GM18519 (cell line): ENCODE measurements around the gene TMEM61.

Experiments
- ATAC-seq: cut with Tn5 transposase; IDR thresholded peaks from one replicate; pipeline ENCODE4 v1.9.1; 2021; ENCODE audit warnings: mild to moderate bottlenecking, moderate library complexity; ENCODE audit not compliant: unreplicated experiment, low FRiP score

The TMEM61 gene

DNA sequence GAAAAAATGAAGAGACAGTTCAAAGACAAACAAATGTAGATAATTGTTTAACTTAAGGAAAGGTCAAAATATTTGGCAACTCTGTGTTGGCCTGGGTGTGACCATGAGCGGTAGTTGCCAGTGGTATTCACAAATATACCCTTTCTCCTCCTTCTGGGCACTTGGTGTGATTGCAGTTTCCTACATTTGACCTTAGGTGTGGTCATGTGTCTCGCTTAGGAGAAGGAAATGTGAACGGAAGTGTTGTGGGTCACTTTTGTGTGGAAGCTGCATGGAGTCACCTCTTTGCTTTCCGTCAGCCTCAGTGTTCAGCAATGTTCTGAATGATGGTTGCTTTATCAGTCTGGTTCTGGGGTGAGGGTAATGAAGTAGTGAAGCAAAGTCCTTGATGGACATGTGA is 55.5 kb downstream of the TMEM61 start:
- no peak for ATAC-seq

DNA sequence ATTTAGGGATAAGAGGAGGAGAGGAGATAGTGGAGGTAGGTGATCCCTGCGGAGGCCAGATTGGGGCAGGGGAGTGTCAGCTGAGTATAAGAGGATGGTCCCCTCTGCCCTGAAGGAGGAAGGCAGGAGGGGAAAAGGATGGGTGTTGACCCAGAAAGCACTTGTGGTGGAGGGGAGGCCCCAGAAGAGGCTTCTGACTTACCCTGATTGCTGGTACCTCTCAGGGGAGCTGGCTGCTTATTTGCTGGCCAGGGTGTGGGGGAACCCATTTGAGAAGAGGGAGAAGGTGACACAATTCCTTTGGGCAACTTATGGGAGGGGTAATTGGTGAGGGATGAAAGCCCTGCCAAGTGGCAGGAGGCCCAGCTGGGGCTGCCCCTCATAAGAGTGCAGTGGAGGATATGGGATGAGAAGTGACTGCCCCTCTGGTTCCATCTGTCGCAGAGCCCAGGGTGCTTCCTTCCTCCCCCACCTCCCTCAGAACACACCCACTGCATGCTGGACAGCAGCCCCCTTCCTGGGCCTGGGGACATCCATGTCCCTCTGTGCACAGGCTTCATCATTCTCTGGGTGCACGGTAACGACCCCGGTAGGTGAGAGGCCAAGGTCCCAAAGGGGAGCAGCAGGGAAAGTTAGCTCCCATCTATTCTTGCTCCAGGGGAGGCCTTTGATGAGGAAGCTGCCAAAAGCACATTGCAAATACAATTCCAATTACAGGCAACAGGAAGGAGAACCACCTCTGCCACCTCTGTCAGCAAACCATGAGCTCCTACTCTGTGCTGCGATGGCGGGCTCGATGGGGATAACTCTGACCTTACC is 57.5 kb downstream of the TMEM61 start:
- no peak for ATAC-seq

DNA sequence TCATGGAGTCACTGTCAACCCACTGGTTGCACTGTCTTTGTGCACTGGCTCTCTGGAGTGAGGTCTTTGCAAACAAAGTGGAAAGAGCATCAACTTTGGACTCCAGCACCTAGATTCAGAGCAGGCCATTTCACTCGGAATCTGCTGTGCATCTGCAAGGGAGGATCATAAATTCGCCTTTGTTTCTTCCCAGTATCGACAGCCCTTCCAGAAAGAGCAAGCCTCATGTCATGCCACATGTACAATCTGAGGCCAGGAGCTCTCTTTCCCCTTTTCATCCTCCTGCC is 58.1 kb downstream of the TMEM61 start:
- ATAC-seq: no peak

DNA sequence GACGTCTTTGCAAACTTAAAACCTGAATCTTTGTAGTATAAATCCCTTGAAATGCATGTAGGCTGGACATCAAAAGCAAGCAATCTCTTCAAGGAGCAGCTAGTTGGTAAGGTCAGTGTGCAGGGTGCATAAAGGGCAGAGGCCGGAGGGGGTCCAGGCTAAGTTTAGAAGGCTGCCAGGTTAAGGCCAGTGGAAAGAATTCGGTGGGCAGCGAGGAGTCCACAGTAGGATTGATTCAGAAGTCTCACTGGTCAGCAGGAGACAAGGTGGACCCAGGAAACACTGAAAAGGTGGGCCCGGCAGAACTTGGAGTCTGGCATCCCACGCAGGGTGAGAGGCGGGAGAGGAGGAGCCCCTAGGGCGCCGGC is 58.5 kb downstream of the TMEM61 start:
- no peak for ATAC-seq

DNA sequence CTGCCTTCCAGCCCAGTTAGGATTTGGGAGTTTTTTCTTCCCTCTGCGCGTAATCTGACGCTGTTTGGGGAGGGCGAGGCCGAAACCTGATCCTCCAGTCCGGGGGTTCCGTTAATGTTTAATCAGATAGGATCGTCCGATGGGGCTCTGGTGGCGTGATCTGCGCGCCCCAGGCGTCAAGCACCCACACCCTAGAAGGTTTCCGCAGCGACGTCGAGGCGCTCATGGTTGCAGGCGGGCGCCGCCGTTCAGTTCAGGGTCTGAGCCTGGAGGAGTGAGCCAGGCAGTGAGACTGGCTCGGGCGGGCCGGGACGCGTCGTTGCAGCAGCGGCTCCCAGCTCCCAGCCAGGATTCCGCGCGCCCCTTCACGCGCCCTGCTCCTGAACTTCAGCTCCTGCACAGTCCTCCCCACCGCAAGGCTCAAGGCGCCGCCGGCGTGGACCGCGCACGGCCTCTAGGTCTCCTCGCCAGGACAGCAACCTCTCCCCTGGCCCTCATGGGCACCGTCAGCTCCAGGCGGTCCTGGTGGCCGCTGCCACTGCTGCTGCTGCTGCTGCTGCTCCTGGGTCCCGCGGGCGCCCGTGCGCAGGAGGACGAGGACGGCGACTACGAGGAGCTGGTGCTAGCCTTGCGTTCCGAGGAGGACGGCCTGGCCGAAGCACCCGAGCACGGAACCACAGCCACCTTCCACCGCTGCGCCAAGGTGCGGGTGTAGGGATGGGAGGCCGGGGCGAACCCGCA is 59.1 kb downstream of the TMEM61 start, which contains the start of gene PCSK9:
TSS of gene PCSK9 (plus strand) at position 207 of the 741 bp plus-strand sequence. CDS start at position 497, 290 bp downstream.
- no peak for ATAC-seq

DNA sequence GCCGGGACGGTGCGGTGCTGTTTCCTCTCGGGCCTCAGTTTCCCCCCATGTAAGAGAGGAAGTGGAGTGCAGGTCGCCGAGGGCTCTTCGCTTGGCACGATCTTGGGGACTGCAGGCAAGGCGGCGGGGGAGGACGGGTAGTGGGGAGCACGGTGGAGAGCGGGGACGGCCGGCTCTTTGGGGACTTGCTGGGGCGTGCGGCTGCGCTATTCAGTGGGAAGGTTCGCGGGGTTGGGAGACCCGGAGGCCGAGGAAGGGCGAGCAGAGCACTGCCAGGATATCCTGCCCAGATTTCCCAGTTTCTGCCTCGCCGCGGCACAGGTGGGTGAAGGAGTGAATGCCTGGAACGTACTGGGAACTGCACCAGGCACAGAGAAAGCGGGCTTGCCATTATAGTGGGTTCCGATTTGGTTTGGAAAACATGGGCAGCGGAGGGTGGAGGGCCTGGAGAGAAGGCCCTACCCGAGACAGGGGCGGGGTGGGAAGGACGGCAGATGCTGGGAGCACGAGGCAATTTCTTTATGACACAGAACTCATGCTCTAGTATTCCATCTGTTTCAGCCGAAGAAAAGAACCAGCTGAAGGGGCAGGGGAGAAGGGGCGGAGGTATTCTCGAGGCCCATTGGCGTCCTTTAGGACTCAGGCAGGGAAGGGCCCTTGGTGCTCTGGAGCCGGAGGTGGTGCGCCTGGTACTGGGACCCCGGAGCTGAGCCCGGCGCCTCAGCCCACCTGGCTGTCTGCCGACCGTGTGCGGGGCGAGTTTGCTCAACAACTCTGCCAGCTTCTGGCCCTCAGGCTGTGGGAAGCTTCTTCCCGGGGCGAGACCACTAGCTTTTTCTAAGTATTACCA is 59.9 kb downstream of the TMEM61 start:
- ATAC-seq: no peak

DNA sequence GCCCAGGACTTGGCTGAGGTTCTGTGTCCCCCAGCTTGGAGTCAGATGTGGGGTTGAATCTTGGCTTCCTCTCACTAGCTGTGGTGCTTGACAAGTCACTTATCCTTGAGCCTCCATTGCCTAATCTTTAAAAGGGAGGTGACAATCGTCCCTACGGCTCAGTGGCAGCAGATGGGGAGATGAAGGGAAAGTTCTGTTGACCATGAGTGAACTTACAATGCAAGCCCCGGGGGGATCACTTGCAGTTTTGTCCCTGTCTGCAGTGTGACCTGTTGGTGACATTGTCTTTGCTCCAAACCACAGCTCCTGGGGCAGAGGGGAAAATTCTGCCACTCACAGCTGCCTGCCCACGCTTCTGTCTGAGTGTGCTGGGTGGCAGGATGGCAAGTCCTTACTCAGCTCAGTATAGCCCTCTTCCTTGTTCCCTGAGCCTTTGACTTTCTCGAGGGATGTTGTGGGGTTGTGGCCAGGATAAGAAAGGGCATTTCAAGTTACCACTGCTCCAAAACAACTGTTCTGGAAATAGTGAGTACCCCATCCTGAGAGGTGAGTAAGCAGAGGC is 60.6 kb downstream of the TMEM61 start:
- ATAC-seq: no peak

DNA sequence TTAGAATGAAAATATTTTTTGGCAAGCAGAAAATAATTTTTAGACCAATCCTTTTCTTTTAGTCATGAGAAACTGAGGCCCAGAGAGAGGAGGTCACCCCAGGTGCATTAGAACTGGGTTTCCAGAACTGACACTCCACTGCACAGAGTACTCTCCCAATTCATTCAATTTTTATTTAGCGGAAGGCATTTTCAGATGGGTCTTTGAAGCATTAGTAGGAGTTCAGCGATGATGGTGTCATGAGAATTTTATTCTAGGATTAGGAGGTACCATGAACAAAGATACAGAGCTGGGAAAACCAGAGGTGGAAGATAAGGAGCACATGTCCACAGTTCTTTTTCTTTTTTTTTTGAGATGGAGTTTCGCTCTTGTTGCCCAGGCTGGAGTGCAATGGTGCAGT is 61.2 kb downstream of the TMEM61 start:
- no peak for ATAC-seq
